ENCODE results near the gene IER3.

IER3 gene

DNA sequence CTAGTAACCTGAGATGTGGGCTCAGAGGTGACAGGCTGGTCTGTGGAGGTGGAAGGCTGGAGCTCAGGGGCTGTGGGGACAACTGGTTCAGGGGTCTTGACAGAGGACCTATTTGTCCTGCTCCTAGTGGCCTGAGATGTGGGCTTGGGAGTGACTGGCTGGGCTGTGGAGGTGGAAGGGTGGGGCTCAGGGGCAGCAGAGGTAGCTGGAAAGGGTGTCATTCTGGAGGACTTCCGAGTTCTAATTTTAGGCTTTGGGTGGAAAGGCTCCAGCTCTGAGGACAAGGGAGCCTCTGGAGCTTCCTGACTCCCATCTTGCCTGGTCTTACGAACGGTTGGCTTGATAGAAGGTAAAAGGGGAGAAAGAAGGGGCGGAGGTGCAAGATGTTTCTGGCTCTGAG lies 38.7 kb downstream of the IER3 start:
- Mint-ChIP-seq H3K36me3 (peaks cover 55% of the 10 kb centered on the region), H3K27me3 (no peaks in the 10 kb centered on the region), H3K4me3 (no peak overlapping the region), H3K4me1 (peaks cover 2% of the 10 kb centered on the region), H3K27ac (peak overlapping the region; percentile 12), H3K9me3 (no peaks in the 10 kb centered on the region)
- no peak for DNase-seq
- CTCF ChIA-PET, result interaction anchor here (0.7 to 1.1 kb wide), 2 partner anchors 9 to 17 kb away, joined by 3 to 5 read pairs; no protein-coding TSS in a partner anchor

GRCh38 chr6:30703821-30704220 lies 40.5 kb downstream of the IER3 start:
- Mint-ChIP-seq H3K9me3 (no peaks in the 10 kb centered on the region), H3K27ac (no peak overlapping the region), H3K36me3 (peaks cover 56% of the 10 kb centered on the region), H3K4me3 (no peak overlapping the region), H3K4me1 (no peaks in the 10 kb centered on the region), H3K27me3 (no peaks in the 10 kb centered on the region)
- CTCF ChIA-PET, result interaction anchor here (0.7 to 1.6 kb wide), 3 partner anchors 12 to 164 kb away, joined by 3 to 5 read pairs (median 3); partner anchors contain the start of genes MDC1 and NRM
- no peak for DNase-seq

DNA sequence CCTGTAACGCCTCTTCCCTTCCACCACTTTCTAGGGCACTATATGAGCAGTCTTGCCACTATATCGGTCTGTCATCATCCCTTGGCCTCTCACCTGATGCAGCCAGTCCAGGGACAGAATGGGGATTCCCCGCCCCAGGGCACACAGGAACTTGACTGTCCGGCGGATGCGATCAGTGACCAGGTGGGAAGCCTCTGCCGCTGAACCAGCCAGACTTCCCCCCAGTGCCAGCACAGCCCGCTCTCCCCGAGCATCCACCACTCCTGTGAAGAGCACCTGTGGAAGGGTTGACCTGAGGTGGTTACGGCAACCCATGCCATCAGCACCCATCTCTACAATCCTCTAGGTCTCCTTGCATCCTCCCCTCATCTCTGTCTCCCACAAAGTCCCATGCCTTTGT lies 41.3 kb downstream of the IER3 start:
- Mint-ChIP-seq H3K36me3 (peaks cover 52% of the 10 kb centered on the region), H3K27me3 (no peaks in the 10 kb centered on the region), H3K4me1 (no peaks in the 10 kb centered on the region), H3K4me3 (no peak overlapping the region), H3K9me3 (no peaks in the 10 kb centered on the region), H3K27ac (no peak overlapping the region)
- DNase-seq, result no peak
- CTCF ChIA-PET, result interaction anchor here (1.6 kb wide), 1 partner anchor 12 kb away, joined by 5 read pairs; the partner anchor contains the start of gene NRM

GRCh38 chr6:30700340-30700739 lies 44.0 kb downstream of the IER3 start:
- Mint-ChIP-seq H3K4me3 (no peak overlapping the region), H3K36me3 (peaks cover 36% of the 10 kb centered on the region), H3K27ac (no peak overlapping the region), H3K9me3 (no peaks in the 10 kb centered on the region), H3K4me1 (no peaks in the 10 kb centered on the region), H3K27me3 (no peaks in the 10 kb centered on the region)
- CTCF ChIA-PET, result no interaction called here
- DNase-seq, result no peak

- Mint-ChIP-seq H3K27ac (no peak overlapping the region), H3K36me3 (peaks cover 8% of the 10 kb centered on the region), H3K4me3 (no peak overlapping the region), H3K27me3 (no peaks in the 10 kb centered on the region), H3K9me3 (no peaks in the 10 kb centered on the region), H3K4me1 (peaks cover 6% of the 10 kb centered on the region)
- no peak for DNase-seq
- CTCF ChIA-PET, result no interaction called here
These were observed 47.9 kb downstream of the IER3 start for GRCh38 chr6:30696432-30696831.
